HepG2 (cell line): ENCODE results near the gene DNAH8. TPM values are rescaled to one million over a fixed set of nuclear protein-coding genes. Genes with fewer than 3 reads are reported as not detected.

ENCODE experiments used
- ATAC-seq: fragments of 200-7000 bp; cut with Tn5 transposase; 3 replicates; pipeline ENCODE4 v1.9.1; 2020; ENCODE audit warnings: mild to moderate bottlenecking, moderate library complexity
- BruUV-seq: library from RNA; stranded (reverse); fragments of 400-500 nt; replicated peaks from 2 replicates; lab custom pipeline; 2021; lab: Mats Ljungman, UMichigan
- CTCF ChIA-PET: fragments of 300-600 bp; formaldehyde crosslinking; extraction: SDS; loops from one replicate; lab custom pipeline; 2021; ENCODE audit warnings: low total read pairs, inconsistent platforms, low intra/inter-chr PET ratio; lab: Yijun Ruan, JAX
- POLR2A ChIA-PET: fragments of 350-600 bp; sonication (Branson Sonifier 250); formaldehyde crosslinking; loops from one replicate; lab custom pipeline; 2020; ENCODE audit warnings: antibody characterized with exemption, inconsistent platforms; lab: Yijun Ruan, JAX
- DNase-seq: peaks from one replicate; pipeline ENCODE4 v3.0.0-alpha.2; 2015; ENCODE audit warnings: low spot score
- FAIRE-seq: peaks from 3 replicates; lab custom pipeline; 2011; peaks lifted over from hg19 to GRCh38; lab: Jason Lieb, UNC
- H2AFZ ChIP-seq: one replicate; pipeline ENCODE4 v1.6.1; 2011; ENCODE audit warnings: low read length, inconsistent platforms
- H3K27ac ChIP-seq: fragments of 300-600 bp; 3 replicates; pipeline ENCODE4 v1.8.0; 2011; ENCODE audit warnings: mixed run types, mild to moderate bottlenecking, mixed read lengths, low read length, inconsistent platforms; ENCODE audit not compliant: insufficient read depth; ENCODE audit errors: extremely low read length
- H3K27me3 ChIP-seq, 2 experiments: fragments of 200-600 bp in 1 of 2; 2 replicates in 1 of 2; 3 replicates in 1 of 2; pipeline versions ENCODE4 v1.6.0 to v1.8.0; 2011; ENCODE audit warnings: low read length in 2 of 2, mild to moderate bottlenecking in 2 of 2, moderate library complexity in 2 of 2, inconsistent platforms in 1 of 2; ENCODE audit not compliant: insufficient read depth in 2 of 2, control insufficient read depth in 1 of 2
- H3K36me3 ChIP-seq, 2 experiments: fragments of 200-600 bp in 1 of 2; replicated peaks in 1 of 2; 2 replicates in 1 of 2; 3 replicates in 1 of 2; pipeline versions ENCODE4 v1.5.1 to v1.8.0; 2011; ENCODE audit warnings: low read length in 2 of 2, inconsistent platforms in 1 of 2; ENCODE audit not compliant: insufficient read depth in 2 of 2, control insufficient read depth in 1 of 2
- H3K4me1 ChIP-seq: 2 replicates; pipeline ENCODE4 v1.5.1; 2012; ENCODE audit warnings: low read length, inconsistent platforms; ENCODE audit not compliant: insufficient read depth
- H3K4me2 ChIP-seq: 2 replicates; pipeline ENCODE4 v1.6.0; 2011; ENCODE audit warnings: low read depth, low read length, inconsistent platforms
- H3K4me3 ChIP-seq, 3 experiments: fragments of 200-600 bp in 1 of 3; sonication (generic), shearing (Covaris generic) in 1 of 3; replicated peaks in 1 of 3; 2 replicates each; pipeline ENCODE4 v1.5.1; 2011 to 2016; ENCODE audit warnings: low read length in 3 of 3, inconsistent platforms in 2 of 3, low read depth in 2 of 3, mild to moderate bottlenecking in 2 of 3, control low read depth in 1 of 3, mixed read lengths in 1 of 3; ENCODE audit not compliant: insufficient read depth in 1 of 3
- H3K79me2 ChIP-seq: one replicate; pipeline ENCODE4 v1.6.1; 2011; ENCODE audit warnings: low read length, inconsistent platforms; ENCODE audit not compliant: insufficient read depth
- H3K9ac ChIP-seq: 2 replicates; pipeline ENCODE4 v1.6.0; 2011; ENCODE audit warnings: mild to moderate bottlenecking, low read depth, low read length, inconsistent platforms; ENCODE audit not compliant: insufficient read depth
- H3K9me3 ChIP-seq: 2 replicates; pipeline ENCODE4 v1.5.1; 2012; ENCODE audit warnings: mild to moderate bottlenecking, low read length
- H4K20me1 ChIP-seq: 2 replicates; pipeline ENCODE4 v1.6.0; 2011; ENCODE audit warnings: inconsistent platforms, mild to moderate bottlenecking, low read length, moderate library complexity; ENCODE audit not compliant: insufficient read depth
- FOXA1 ChIP-seq, 2 experiments: fragments of 450-650 bp in 1 of 2; sonication (generic) in 1 of 2; formaldehyde crosslinking in 1 of 2; IDR thresholded peaks; 2 replicates each; pipeline versions ENCODE4 v1.4.0 to v1.6.1; 2016 to 2020; ENCODE audit warnings: missing genetic modification reagents in 1 of 2
- SAFB2 ChIP-seq: sonication (generic); formaldehyde crosslinking; IDR thresholded peaks from 2 replicates; pipeline ENCODE4 v1.5.1; 2020; ENCODE audit warnings: missing genetic modification reagents, low read depth, mild to moderate bottlenecking, borderline replicate concordance
- ZNF10 ChIP-seq: sonication (generic); formaldehyde crosslinking; IDR thresholded peaks from 2 replicates; pipeline ENCODE4 v1.4.0; 2020; ENCODE audit warnings: mild to moderate bottlenecking, low read depth, missing genetic modification reagents, borderline replicate concordance
- ZNF12 ChIP-seq: sonication (generic); formaldehyde crosslinking; IDR thresholded peaks from 2 replicates; pipeline ENCODE4 v1.5.0; 2020; ENCODE audit warnings: missing genetic modification reagents
- ZNF44 ChIP-seq: sonication (generic); formaldehyde crosslinking; IDR thresholded peaks from 2 replicates; pipeline ENCODE4 v1.5.1; 2020; ENCODE audit warnings: mild to moderate bottlenecking, missing genetic modification reagents
- ZNF652 ChIP-seq: IDR thresholded peaks from 2 replicates; pipeline ENCODE4 v1.6.1; 2016; ENCODE audit warnings: low read depth, borderline replicate concordance
- ZNF746 ChIP-seq: sonication (generic); formaldehyde crosslinking; IDR thresholded peaks from 2 replicates; pipeline ENCODE4 v1.8.0; 2022; ENCODE audit warnings: mild to moderate bottlenecking, missing genetic modification reagents
- WGBS: methylation state at CpG from one replicate; pipeline ENCODE4 v1.1.6; 2017; ENCODE audit warnings: low lambda C conversion rate; 5-methylcytosine and 5-hydroxymethylcytosine counted together
- in situ Hi-C: cut with HindIII; loops from 2 replicates; pipeline ENCODE4 v1.10.0; 2017; ENCODE audit warnings: low pct_unique_long_range_greater_than_20kb; ENCODE audit not compliant: extremely low pct_ligation_motif_present
- intact Hi-C: fragments of 100-400 bp; cut with micrococcal nuclease; formaldehyde crosslinking; loops from one replicate; pipeline ENCODE4 v1.10.0; 2022; ENCODE audit not compliant: unreplicated experiment
- polyA plus RNA-seq, 8 experiments: library from polyadenylated mRNA; depleted of rRNA in 3 of 8; stranded (reverse) in 7 of 8; unstranded in 1 of 8; fragments of >200 nt; fragmentation: Illumina TruSeq in 4 of 8; extraction: Trizol in 4 of 8; gene quantifications; 2 replicates each; pipeline versions ENCODE4 v1.2.1 to v1.2.3, GENCODE V29; 2011 to 2016; ENCODE audit warnings: low read depth in 4 of 8, missing spikeins in 1 of 8, mixed read lengths in 1 of 8; ENCODE audit not compliant: insufficient read depth in 1 of 8
- total RNA-seq, 5 experiments: library from RNA; depleted of rRNA; stranded (reverse); fragments of >200 nt; fragmentation: Illumina TruSeq; extraction: Trizol; gene quantifications; 2 replicates each; pipeline ENCODE4 v1.2.3, GENCODE V29; 2016; ENCODE audit warnings: low read depth in 1 of 5
- TF ChIP-seq, protein P1 (sequence below): sonication (generic); formaldehyde crosslinking; IDR thresholded peaks from 2 replicates; pipeline ENCODE4 v1.4.0; 2020; ENCODE audit warnings: missing genetic modification reagents
- TF ChIP-seq, protein P2 (sequence below): sonication (generic); formaldehyde crosslinking; IDR thresholded peaks from 2 replicates; pipeline ENCODE4 v1.5.1; 2020; ENCODE audit warnings: mild to moderate bottlenecking, missing genetic modification reagents, moderate library complexity
- TF ChIP-seq, protein P3 (sequence below): sonication (generic); formaldehyde crosslinking; IDR thresholded peaks from 2 replicates; pipeline ENCODE4 v1.5.0; 2020; ENCODE audit warnings: missing genetic modification reagents
- TF ChIP-seq, protein P4 (sequence below): conservative IDR thresholded peaks from 2 replicates; pipeline ENCODE4 v1.6.1; 2018; ENCODE audit warnings: missing genetic modification reagents

DNAH8 gene
- total and polyA plus RNA-seq, 2 of the 13 experiments (the other 11 are each of a cell fraction or from before 2014, with no cell fraction given) = not detected

DNA sequence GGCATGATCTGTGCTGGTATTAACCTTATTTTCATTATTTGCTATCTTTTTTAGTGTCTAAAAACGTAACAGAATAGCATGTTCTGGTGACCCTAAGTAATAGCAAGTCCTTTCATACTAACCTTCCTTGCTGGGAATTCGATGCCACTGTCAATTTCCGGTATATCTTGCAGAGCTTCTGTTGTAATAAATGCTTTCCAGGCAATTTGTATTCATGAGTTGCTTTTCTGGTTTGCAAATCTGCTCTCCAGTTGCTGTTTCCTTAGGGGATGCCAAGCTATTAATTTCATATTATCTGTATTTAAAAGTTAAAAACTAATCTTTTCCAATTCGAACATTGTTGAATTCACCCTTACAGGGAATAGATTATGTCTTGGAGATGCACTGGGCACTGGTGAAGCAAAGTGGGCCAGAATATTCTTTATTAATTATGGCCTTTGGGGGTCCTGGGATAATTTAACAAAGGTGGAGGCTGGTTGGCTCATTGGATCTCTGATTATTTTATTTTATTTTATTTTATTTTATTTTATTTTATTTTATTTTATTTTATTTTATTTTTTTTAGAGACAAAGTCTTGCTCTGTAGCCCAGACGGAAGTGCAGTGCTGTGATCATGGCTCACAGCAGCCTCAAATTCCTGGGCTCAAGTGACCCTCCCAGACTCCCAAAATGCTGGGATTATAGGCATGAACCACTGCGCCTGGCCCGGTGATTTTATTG, 209.8 kb downstream of the DNAH8 start:
- Histone ChIP-seq H3K9me3 (no peaks in the 10 kb centered on the region), H3K36me3 (no peaks in the 10 kb centered on the region), H4K20me1 (no peaks in the 10 kb centered on the region), H3K4me1 (no peaks in the 10 kb centered on the region), H3K27ac (no peak overlapping the region), H3K4me3 (no peak overlapping the region), H3K27me3 (no peaks in the 10 kb centered on the region), H3K9ac (no peak overlapping the region), H2AFZ (no peak overlapping the region), H3K79me2 (no peaks in the 10 kb centered on the region), H3K4me2 (no peak overlapping the region)
- no TSS peak for BruUV-seq
- WGBS = 27% methylated on average over 7 of the region's 7 CpGs
- FAIRE-seq = no peak
- DNase-seq = no peak
- intact Hi-C loops = no loop called here
- no peak for ATAC-seq
- in situ Hi-C loops = no loop called here
- TF ChIP-seq SAFB2 (CRISPR knock-in tag) (no peak), ZNF652 (CRISPR knock-in tag) (no peak), ZNF746 (CRISPR knock-in tag) (no peak), ZNF12 (CRISPR knock-in tag) (no peak), ZNF10 (CRISPR knock-in tag) (no peak), ZNF44 (CRISPR knock-in tag) (no peak), FOXA1 (IDR thresholded peaks at IDR 0.05) (no peak), FOXA1 (CRISPR knock-in tag; IDR thresholded peaks at IDR 0.05) (no peak)
- TF ChIP-seq, protein P1, sequence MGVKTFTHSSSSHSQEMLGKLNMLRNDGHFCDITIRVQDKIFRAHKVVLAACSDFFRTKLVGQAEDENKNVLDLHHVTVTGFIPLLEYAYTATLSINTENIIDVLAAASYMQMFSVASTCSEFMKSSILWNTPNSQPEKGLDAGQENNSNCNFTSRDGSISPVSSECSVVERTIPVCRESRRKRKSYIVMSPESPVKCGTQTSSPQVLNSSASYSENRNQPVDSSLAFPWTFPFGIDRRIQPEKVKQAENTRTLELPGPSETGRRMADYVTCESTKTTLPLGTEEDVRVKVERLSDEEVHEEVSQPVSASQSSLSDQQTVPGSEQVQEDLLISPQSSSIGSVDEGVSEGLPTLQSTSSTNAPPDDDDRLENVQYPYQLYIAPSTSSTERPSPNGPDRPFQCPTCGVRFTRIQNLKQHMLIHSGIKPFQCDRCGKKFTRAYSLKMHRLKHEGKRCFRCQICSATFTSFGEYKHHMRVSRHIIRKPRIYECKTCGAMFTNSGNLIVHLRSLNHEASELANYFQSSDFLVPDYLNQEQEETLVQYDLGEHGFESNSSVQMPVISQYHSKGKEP = no peak
- TF ChIP-seq, protein P2, sequence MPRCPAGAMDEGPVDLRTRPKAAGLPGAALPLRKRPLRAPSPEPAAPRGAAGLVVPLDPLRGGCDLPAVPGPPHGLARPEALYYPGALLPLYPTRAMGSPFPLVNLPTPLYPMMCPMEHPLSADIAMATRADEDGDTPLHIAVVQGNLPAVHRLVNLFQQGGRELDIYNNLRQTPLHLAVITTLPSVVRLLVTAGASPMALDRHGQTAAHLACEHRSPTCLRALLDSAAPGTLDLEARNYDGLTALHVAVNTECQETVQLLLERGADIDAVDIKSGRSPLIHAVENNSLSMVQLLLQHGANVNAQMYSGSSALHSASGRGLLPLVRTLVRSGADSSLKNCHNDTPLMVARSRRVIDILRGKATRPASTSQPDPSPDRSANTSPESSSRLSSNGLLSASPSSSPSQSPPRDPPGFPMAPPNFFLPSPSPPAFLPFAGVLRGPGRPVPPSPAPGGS (CRISPR knock-in tag) = no peak
- TF ChIP-seq, protein P3, sequence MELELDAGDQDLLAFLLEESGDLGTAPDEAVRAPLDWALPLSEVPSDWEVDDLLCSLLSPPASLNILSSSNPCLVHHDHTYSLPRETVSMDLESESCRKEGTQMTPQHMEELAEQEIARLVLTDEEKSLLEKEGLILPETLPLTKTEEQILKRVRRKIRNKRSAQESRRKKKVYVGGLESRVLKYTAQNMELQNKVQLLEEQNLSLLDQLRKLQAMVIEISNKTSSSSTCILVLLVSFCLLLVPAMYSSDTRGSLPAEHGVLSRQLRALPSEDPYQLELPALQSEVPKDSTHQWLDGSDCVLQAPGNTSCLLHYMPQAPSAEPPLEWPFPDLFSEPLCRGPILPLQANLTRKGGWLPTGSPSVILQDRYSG (CRISPR knock-in tag) = no peak
- TF ChIP-seq, protein P4, sequence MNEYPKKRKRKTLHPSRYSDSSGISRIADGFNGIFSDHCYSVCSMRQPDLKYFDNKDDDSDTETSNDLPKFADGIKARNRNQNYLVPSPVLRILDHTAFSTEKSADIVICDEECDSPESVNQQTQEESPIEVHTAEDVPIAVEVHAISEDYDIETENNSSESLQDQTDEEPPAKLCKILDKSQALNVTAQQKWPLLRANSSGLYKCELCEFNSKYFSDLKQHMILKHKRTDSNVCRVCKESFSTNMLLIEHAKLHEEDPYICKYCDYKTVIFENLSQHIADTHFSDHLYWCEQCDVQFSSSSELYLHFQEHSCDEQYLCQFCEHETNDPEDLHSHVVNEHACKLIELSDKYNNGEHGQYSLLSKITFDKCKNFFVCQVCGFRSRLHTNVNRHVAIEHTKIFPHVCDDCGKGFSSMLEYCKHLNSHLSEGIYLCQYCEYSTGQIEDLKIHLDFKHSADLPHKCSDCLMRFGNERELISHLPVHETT (CRISPR knock-in tag) = no peak
- CTCF ChIA-PET = no interaction called here
- POLR2A ChIA-PET = no interaction called here
